ENCODE data around the gene AKR1D1. TPM values are rescaled to one million over a fixed set of nuclear protein-coding genes. Genes with fewer than 3 reads are reported as not detected.

AKR1D1 gene
- total and polyA plus RNA-seq, 7 experiments from 2014 or later, result not detected

GRCh38 chr7:138166681-138167080 lies 90.4 kb downstream of the AKR1D1 start:
- CTCF ChIA-PET, result interaction anchor here (0.6 to 1.4 kb wide), 3 partner anchors 267 to 584 kb away, joined by 3 to 4 read pairs (median 4); no protein-coding TSS in a partner anchor

GRCh38 chr7:138167222-138167621 lies 91.0 kb downstream of the AKR1D1 start:
- Histone ChIP-seq H3K9me3 (ENCODE audit: control insufficient read depth in 2 of 3, low read length in 3 of 3) (peaks cover 0 to 10% (median 7%) of the 10 kb centered on the region in 3 experiments), H3K36me3 (ENCODE audit: control insufficient read depth in 2 of 3, insufficient read depth in 3 of 3, low read length in 3 of 3) (no peaks in the 10 kb centered on the region), H3K4me3 (ENCODE audit: low read length) (no peak overlapping the region), H3K4me1 (ENCODE audit: control insufficient read depth in 2 of 2, insufficient read depth in 2 of 2, low read length in 2 of 2) (no peaks in the 10 kb centered on the region), H3K27me3 (ENCODE audit: control insufficient read depth in 2 of 2, insufficient read depth in 2 of 2, low read length in 2 of 2) (no peaks in the 10 kb centered on the region), H3K27ac (ENCODE audit: low read depth, low read length) (no peak overlapping the region)
- H3K4me1 Mint-ChIP-seq, result peaks cover 0 to 26% (median 0%) of the 10 kb centered on the region in 7 donors
- peaks cover 0 to 33% (median 13%) of the 10 kb centered on the region in 11 donors for H3K9me3 Mint-ChIP-seq
- ChIA-PET POLR2A (no interaction called here), CTCF (no interaction called here)
- intact Hi-C loops (cut with micrococcal nuclease), result loop anchor here in 1 of 2 donors (10.0 kb wide), 1 partner anchor 298 kb away; the partner anchor contains the start of gene TRIM24
- ATAC-seq (no peak), DNase-seq (no peak)
- H3K4me3 Mint-ChIP-seq, result no peak overlapping the region
- peaks cover 4 to 41% (median 15%) of the 10 kb centered on the region in 5 donors for H3K27me3 Mint-ChIP-seq
- no peak overlapping the region for H3K27ac Mint-ChIP-seq
- peaks cover 0 to 12% (median 4%) of the 10 kb centered on the region in 5 donors for H3K36me3 Mint-ChIP-seq

More at GRCh38 chr7:138166681-138167080, 90.4 kb downstream of the AKR1D1 start:
- Histone ChIP-seq H3K27ac (ENCODE audit: low read depth, low read length) (no peak overlapping the region), H3K9me3 (ENCODE audit: control insufficient read depth in 2 of 3, low read length in 3 of 3) (peaks cover 0 to 10% (median 7%) of the 10 kb centered on the region in 3 experiments), H3K36me3 (ENCODE audit: control insufficient read depth in 2 of 3, insufficient read depth in 3 of 3, low read length in 3 of 3) (no peaks in the 10 kb centered on the region), H3K27me3 (ENCODE audit: control insufficient read depth in 2 of 2, insufficient read depth in 2 of 2, low read length in 2 of 2) (no peaks in the 10 kb centered on the region), H3K4me1 (ENCODE audit: control insufficient read depth in 2 of 2, insufficient read depth in 2 of 2, low read length in 2 of 2) (no peaks in the 10 kb centered on the region), H3K4me3 (ENCODE audit: low read length) (no peak overlapping the region)
- intact Hi-C loops (cut with micrococcal nuclease), result loop anchor here in 1 of 2 donors (10.0 kb wide), 1 partner anchor 298 kb away; the partner anchor contains the start of gene TRIM24
- peaks cover 0 to 26% (median 0%) of the 10 kb centered on the region in 7 donors for H3K4me1 Mint-ChIP-seq
- H3K36me3 Mint-ChIP-seq, result peaks cover 0 to 12% (median 4%) of the 10 kb centered on the region in 5 donors
- H3K27ac Mint-ChIP-seq, result no peak overlapping the region
- no peak overlapping the region for H3K4me3 Mint-ChIP-seq
- H3K9me3 Mint-ChIP-seq, result peaks cover 0 to 33% (median 13%) of the 10 kb centered on the region in 11 donors
- ATAC-seq (no peak), DNase-seq (no peak)
- peaks cover 4 to 41% (median 15%) of the 10 kb centered on the region in 5 donors for H3K27me3 Mint-ChIP-seq
- POLR2A ChIA-PET, result no interaction called here

- POLR2A ChIA-PET, result no interaction called here
- Mint-ChIP-seq H3K9me3 (peaks cover 0 to 33% (median 13%) of the 10 kb centered on the region in 11 donors), H3K4me3 (no peak overlapping the region), H3K27me3 (peaks cover 4 to 44% (median 15%) of the 10 kb centered on the region in 5 donors), H3K36me3 (peaks cover 0 to 12% (median 4%) of the 10 kb centered on the region in 5 donors), H3K27ac (no peak overlapping the region), H3K4me1 (peaks cover 0 to 26% (median 0%) of the 10 kb centered on the region in 7 donors)
- intact Hi-C loops (cut with micrococcal nuclease), result loop anchor here in 1 of 2 donors (10.0 kb wide), 1 partner anchor 297 kb away; the partner anchor contains the start of gene TRIM24
- Histone ChIP-seq H3K9me3 (ENCODE audit: control insufficient read depth in 2 of 3, low read length in 3 of 3) (peaks cover 0 to 10% (median 7%) of the 10 kb centered on the region in 3 experiments), H3K27me3 (ENCODE audit: control insufficient read depth in 2 of 2, insufficient read depth in 2 of 2, low read length in 2 of 2) (no peaks in the 10 kb centered on the region), H3K27ac (ENCODE audit: low read depth, low read length) (no peak overlapping the region), H3K4me3 (ENCODE audit: low read length) (no peak overlapping the region), H3K36me3 (ENCODE audit: control insufficient read depth in 2 of 3, insufficient read depth in 3 of 3, low read length in 3 of 3) (no peaks in the 10 kb centered on the region), H3K4me1 (ENCODE audit: control insufficient read depth in 2 of 2, insufficient read depth in 2 of 2, low read length in 2 of 2) (no peaks in the 10 kb centered on the region)
- no peak for ATAC-seq
- no peak for DNase-seq
- CTCF ChIA-PET, result no interaction called here
Measured at GRCh38 chr7:138167869-138168296, 91.6 kb downstream of the AKR1D1 start.

Other genes with a start within 250 kb of the AKR1D1 start
- 1 to 10 TPM in 1 of 5 experiments, not detected in 4; 1.3 TPM for gene DGKI, start 229.5 kb upstream of the AKR1D1 start, total RNA-seq
- gene DGKI, start 229.5 kb upstream of the AKR1D1 start, polyA plus RNA-seq, result not detected
- 10 to 100 TPM; 15.4 to 46.2 (median 19.6) TPM for gene CREB3L2, start 74.4 kb upstream of the AKR1D1 start, total RNA-seq
- 1 to 10 TPM; 5.3 to 6.0 TPM for gene CREB3L2, start 74.4 kb upstream of the AKR1D1 start, polyA plus RNA-seq

Data from naive thymus-derived CD4-positive, alpha-beta T cell (primary cell).